ENCODE data around the gene PRTG.

GRCh38 chr15:55649058-55649423 is 93.9 kb downstream of the PRTG start:
- TF ChIP-seq CTCF (conservative IDR thresholded peaks at IDR 0.05; ENCODE audit: low read length) (no peak), EZH2phosphoT487 (IDR thresholded peaks at IDR 0.05; ENCODE audit: borderline replicate concordance, low read depth, low read length) (no peak)

Measured in OCI-LY7 (cell line).